ENCODE results near the gene VASN.
"Not testable (repeated sequence)": the region's sequence is repeated elsewhere in the genome, so short reads cannot be mapped to it uniquely, and the experiment has no call there.

The VASN gene

DNA sequence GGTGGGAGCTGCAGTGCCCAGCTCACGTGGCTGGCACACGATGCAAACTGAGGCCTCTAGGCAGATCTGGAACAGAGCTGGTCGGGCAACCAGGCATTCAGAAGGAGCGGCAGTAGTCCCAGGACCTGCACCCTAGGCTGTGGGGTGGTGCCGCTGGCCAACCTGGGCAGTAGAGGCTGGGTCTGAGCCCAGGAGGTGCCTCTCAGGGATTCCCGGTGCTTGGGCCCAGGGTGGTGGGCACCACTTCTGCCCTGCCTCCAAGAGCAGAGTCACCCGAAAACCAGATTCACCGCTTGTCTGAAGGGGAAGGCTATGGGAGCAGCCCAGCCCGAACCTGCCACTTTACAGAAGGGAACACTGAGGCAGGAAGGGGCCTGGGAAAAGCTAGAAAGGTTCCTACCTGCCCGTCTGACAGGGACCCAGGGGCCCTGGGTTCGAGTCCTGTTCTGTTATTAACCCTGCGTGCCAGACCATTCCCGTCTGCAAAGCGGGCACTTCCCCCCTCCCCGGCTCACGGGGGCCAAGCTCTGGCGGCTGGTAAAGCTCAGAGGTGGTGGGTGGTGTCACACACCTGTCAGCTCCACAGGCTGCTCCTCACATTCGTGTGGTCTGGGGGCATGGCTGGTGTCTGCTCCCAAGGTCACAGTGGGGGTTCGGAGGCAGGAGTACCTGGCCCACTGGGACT lies 38.9 kb upstream of the VASN start:
- TF ChIP-seq, protein P1, sequence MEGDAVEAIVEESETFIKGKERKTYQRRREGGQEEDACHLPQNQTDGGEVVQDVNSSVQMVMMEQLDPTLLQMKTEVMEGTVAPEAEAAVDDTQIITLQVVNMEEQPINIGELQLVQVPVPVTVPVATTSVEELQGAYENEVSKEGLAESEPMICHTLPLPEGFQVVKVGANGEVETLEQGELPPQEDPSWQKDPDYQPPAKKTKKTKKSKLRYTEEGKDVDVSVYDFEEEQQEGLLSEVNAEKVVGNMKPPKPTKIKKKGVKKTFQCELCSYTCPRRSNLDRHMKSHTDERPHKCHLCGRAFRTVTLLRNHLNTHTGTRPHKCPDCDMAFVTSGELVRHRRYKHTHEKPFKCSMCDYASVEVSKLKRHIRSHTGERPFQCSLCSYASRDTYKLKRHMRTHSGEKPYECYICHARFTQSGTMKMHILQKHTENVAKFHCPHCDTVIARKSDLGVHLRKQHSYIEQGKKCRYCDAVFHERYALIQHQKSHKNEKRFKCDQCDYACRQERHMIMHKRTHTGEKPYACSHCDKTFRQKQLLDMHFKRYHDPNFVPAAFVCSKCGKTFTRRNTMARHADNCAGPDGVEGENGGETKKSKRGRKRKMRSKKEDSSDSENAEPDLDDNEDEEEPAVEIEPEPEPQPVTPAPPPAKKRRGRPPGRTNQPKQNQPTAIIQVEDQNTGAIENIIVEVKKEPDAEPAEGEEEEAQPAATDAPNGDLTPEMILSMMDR (IDR thresholded peaks at IDR 0.05; ENCODE audit: control insufficient read depth, insufficient read depth, low read depth, low read length, missing control alignments) = no peak
- H3K4me3 ChIP-seq (ENCODE audit: control insufficient read depth, low read depth, low read length) = no peak overlapping the region
- no peak for DNase-seq (ENCODE audit: low read depth)

DNA sequence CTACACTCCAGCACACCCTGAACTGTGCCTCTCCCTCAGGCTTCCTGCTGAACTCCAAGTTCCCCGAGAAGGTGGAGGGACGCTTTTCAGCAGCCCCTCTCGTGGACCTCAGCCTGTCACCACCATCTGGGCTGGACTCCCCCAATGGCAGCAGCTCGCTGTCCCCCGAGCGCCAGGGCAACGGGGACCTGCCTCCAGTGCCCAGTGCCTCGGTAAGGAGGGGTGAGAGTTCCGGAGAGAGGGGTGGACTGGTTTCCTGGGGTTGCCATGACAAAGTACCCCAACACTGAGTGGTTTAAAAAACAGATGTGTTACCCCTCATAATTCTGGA lies 38.4 kb upstream of the VASN start:
- no peak overlapping the region for H3K4me3 ChIP-seq (ENCODE audit: control insufficient read depth, low read depth, low read length)
- no peak for DNase-seq (ENCODE audit: low read depth)
- TF ChIP-seq, protein P1 (IDR thresholded peaks at IDR 0.05; ENCODE audit: control insufficient read depth, insufficient read depth, low read depth, low read length, missing control alignments) = no peak

DNA sequence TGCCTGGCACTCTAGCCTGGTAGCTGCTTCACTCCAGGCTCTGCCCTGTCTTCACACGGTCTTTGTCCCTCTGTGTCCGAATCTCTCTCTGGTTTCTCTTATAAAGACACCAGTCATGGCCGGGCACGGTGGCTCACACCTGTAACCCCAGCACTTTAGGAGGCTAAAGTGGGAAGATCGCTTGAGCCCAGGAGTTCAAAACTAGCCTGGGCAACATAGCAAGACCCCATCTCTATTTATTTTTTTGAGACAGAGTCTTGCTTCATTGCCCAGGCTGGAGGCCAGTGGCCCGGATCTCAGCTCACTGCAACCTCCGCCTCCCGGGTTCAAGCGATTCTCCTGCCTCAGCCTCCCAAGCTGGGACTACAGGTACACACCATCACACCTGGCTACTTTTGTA lies 37.9 kb upstream of the VASN start:
- not testable (repeated sequence) for DNase-seq (ENCODE audit: low read depth); H3K4me3 ChIP-seq (ENCODE audit: control insufficient read depth, low read depth, low read length)

DNA sequence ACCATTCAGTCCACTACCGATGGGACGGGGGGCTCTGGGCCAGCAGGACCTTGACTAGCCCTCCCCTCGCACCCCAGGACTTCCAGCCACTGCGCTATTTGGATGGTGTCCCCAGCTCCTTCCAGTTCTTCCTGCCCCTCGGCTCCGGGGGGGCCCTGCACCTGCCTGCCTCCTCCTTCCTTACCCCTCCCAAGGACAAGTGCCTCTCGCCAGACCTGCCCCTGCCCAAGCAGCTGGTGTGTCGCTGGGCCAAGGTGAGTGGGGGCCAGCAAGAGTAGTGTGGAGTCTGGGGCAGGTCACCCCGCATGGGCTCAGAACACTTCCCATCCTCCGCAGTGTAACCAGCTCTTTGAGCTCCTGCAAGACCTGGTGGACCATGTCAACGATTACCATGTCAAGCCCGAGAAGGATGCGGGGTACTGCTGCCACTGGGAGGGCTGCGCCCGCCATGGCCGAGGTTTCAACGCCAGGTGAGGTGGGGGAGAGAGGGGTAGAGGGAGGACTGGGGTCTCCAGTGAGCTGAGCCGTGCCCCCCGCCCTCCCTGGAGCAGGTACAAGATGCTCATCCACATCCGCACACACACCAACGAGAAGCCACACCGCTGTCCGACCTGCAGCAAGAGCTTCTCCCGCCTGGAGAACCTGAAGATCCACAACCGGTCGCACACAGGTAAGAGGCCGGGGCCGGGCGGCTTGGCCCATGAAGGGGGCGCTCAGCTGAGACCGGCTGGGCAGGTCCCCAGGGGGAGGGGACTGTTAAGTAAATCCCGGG lies 36.7 kb upstream of the VASN start:
- no peak for DNase-seq (ENCODE audit: low read depth)
- TF ChIP-seq, protein P1 (IDR thresholded peaks at IDR 0.05; ENCODE audit: control insufficient read depth, insufficient read depth, low read depth, low read length, missing control alignments) = no peak
- no peak overlapping the region for H3K4me3 ChIP-seq (ENCODE audit: control insufficient read depth, low read depth, low read length)

DNA sequence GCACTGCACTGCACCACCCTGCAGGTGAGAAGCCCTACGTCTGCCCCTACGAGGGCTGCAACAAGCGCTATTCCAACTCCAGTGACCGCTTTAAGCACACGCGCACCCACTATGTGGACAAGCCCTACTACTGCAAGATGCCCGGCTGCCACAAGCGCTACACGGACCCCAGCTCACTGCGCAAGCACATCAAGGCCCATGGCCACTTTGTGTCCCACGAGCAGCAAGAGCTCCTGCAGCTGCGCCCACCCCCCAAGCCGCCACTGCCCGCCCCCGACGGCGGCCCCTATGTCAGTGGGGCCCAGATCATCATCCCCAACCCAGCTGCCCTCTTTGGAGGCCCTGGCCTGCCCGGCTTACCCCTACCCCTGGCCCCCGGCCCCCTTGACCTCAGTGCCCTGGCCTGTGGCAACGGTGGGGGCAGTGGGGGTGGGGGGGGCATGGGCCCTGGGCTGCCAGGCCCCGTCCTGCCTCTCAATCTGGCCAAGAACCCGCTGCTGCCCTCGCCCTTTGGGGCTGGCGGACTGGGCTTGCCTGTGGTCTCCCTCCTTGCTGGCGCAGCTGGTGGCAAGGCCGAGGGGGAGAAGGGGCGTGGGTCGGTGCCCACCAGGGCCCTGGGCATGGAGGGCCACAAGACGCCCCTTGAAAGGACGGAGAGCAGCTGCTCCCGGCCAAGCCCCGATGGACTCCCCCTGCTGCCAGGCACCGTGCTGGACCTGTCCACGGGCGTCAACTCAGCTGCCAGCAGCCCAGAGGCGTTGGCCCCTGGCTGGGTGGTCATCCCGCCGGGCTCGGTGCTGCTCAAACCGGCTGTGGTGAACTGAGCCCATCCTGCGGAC lies 34.7 kb upstream of the VASN start:
- no peak overlapping the region for H3K4me3 ChIP-seq (ENCODE audit: control insufficient read depth, low read depth, low read length)
- TF ChIP-seq, protein P1 (IDR thresholded peaks at IDR 0.05; ENCODE audit: control insufficient read depth, insufficient read depth, low read depth, low read length, missing control alignments) = no peak
- no peak for DNase-seq (ENCODE audit: low read depth)

DNA sequence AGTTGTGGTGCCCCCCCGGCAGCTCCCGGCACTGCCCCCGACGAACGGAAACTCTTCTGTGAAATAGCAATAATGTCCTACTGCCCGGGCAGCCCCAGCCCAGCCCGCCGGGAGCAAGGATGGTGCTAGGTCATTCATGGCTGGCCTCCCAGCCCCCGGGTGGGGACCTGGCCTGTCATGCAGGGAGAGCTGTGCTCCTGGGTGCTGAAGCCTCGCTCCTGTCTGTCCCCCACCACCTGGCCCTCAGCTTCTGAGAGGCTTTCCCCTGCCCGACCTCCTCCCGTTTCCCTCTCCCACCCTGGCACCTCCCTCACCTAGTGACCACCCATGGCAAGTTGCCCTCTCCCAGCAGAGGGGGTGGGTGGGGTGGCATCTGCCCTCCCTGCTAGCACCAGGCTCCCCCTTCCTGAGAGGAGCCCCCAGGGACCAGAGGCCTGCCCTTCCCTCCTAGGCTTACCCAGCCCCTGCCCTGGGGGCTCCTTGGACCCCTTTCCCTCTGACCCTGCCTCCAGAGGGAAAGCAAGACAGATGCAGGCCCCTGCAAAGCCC lies 34.0 kb upstream of the VASN start:
- DNase-seq (ENCODE audit: low read depth) = no peak
- TF ChIP-seq, protein P1 (IDR thresholded peaks at IDR 0.05; ENCODE audit: control insufficient read depth, insufficient read depth, low read depth, low read length, missing control alignments) = no peak
- H3K4me3 ChIP-seq (ENCODE audit: control insufficient read depth, low read depth, low read length) = no peak overlapping the region

All from AG09309 (cell line).